HepG2 (cell line): Measurements from ENCODE around the gene SVIP. TPM values are rescaled to one million over a fixed set of nuclear protein-coding genes. Genes with fewer than 3 reads are reported as not detected.
A peak's percentile ranks its signal among the peaks of the same experiment; 100 is the strongest.

ENCODE experiments used
- ARID3A ChIP-seq: IDR thresholded peaks from 2 replicates; pipeline ENCODE4 v1.6.1; 2012; ENCODE audit warnings: low read depth, low read length, improper control_type of control experiment
- ARID5B ChIP-seq: IDR thresholded peaks from 2 replicates; pipeline ENCODE4 v1.4.0; 2020; ENCODE audit warnings: mild to moderate bottlenecking, missing genetic modification reagents
- CC2D1A ChIP-seq: sonication (generic); formaldehyde crosslinking; IDR thresholded peaks from 2 replicates; pipeline ENCODE4 v1.8.1; 2023; ENCODE audit warnings: mild to moderate bottlenecking, missing genetic modification reagents
- DMTF1 ChIP-seq: sonication (generic); formaldehyde crosslinking; IDR thresholded peaks from 2 replicates; pipeline ENCODE4 v1.4.0; 2020; ENCODE audit warnings: mild to moderate bottlenecking, missing genetic modification reagents
- LCORL ChIP-seq, 2 experiments: fragments of 450-650 bp in 1 of 2; sonication (generic) in 1 of 2; formaldehyde crosslinking in 1 of 2; IDR thresholded peaks; 2 replicates each; pipeline versions ENCODE4 v1.5.0 to v1.6.1; 2017 to 2020; ENCODE audit warnings: antibody characterized with exemption in 1 of 2, missing genetic modification reagents in 1 of 2
- MATR3 ChIP-seq: sonication (generic); formaldehyde crosslinking; IDR thresholded peaks from 2 replicates; pipeline ENCODE4 v1.4.0; 2020; ENCODE audit warnings: missing genetic modification reagents
- MEIS1 ChIP-seq: sonication (generic); formaldehyde crosslinking; IDR thresholded peaks from 2 replicates; pipeline ENCODE4 v1.9.0; 2021; ENCODE audit warnings: mild to moderate bottlenecking, missing genetic modification reagents, moderate library complexity, borderline replicate concordance
- MLX ChIP-seq: IDR thresholded peaks from 2 replicates; pipeline ENCODE4 v1.6.1; 2016
- PBX3 ChIP-seq: sonication (generic); formaldehyde crosslinking; IDR thresholded peaks from 2 replicates; pipeline ENCODE4 v1.8.1; 2023; ENCODE audit warnings: missing genetic modification reagents, inconsistent platforms, borderline replicate concordance
- SOX5 ChIP-seq: IDR thresholded peaks from 2 replicates; pipeline ENCODE4 v1.6.1; 2016; ENCODE audit warnings: borderline replicate concordance
- ZBTB14 ChIP-seq: sonication (generic); formaldehyde crosslinking; IDR thresholded peaks from 2 replicates; pipeline ENCODE4 v1.4.0; 2020; ENCODE audit warnings: missing genetic modification reagents
- ZNF207 ChIP-seq: fragments of 450-650 bp; IDR thresholded peaks from 2 replicates; pipeline ENCODE4 v1.6.1; 2016; ENCODE audit warnings: antibody characterized with exemption, borderline replicate concordance
- ZNF225 ChIP-seq: sonication (generic); formaldehyde crosslinking; IDR thresholded peaks from 2 replicates; pipeline ENCODE4 v1.4.0; 2020; ENCODE audit warnings: mild to moderate bottlenecking, missing genetic modification reagents
- ZNF781 ChIP-seq: sonication (generic); formaldehyde crosslinking; IDR thresholded peaks from 2 replicates; pipeline ENCODE4 v1.5.1; 2020; ENCODE audit warnings: borderline replicate concordance, mild to moderate bottlenecking, missing genetic modification reagents; ENCODE audit errors: not compliant biosample characterization
- ZZZ3 ChIP-seq: sonication (generic); formaldehyde crosslinking; IDR thresholded peaks from 2 replicates; pipeline ENCODE4 v1.4.0; 2020; ENCODE audit warnings: missing genetic modification reagents, mild to moderate bottlenecking, borderline replicate concordance
- polyA plus RNA-seq, 8 experiments: library from polyadenylated mRNA; depleted of rRNA in 3 of 8; stranded (reverse) in 7 of 8; unstranded in 1 of 8; fragments of >200 nt; fragmentation: Illumina TruSeq in 4 of 8; extraction: Trizol in 4 of 8; gene quantifications; 2 replicates each; pipeline versions ENCODE4 v1.2.1 to v1.2.3, GENCODE V29; 2011 to 2016; ENCODE audit warnings: low read depth in 4 of 8, missing spikeins in 1 of 8, mixed read lengths in 1 of 8; ENCODE audit not compliant: insufficient read depth in 1 of 8
- total RNA-seq, 5 experiments: library from RNA; depleted of rRNA; stranded (reverse); fragments of >200 nt; fragmentation: Illumina TruSeq; extraction: Trizol; gene quantifications; 2 replicates each; pipeline ENCODE4 v1.2.3, GENCODE V29; 2016; ENCODE audit warnings: low read depth in 1 of 5

SVIP gene
- total and polyA plus RNA-seq, 2 of the 13 experiments (the other 11 are each of a cell fraction or from before 2014, with no cell fraction given): 6.3 to 27.2 TPM

GRCh38 chr11:22875869-22876473, 46.4 kb upstream of the SVIP start (continued):
- TF ChIP-seq DMTF1 (no peak), MATR3 (no peak), PBX3 (CRISPR knock-in tag) (no peak), MEIS1 (CRISPR knock-in tag) (no peak), LCORL (IDR thresholded peaks at IDR 0.05) (no peak), LCORL (CRISPR knock-in tag; IDR thresholded peaks at IDR 0.05) (no peak), ARID3A (peak; percentile 69; the same call in 1 of the 2 replicates), ZNF225 (CRISPR knock-in tag) (no peak), SOX5 (CRISPR knock-in tag) (0 out of 2 replicates have a peak, but pooled peaks have one; percentile 16), MLX (CRISPR knock-in tag) (no peak), ZNF207 (no peak), ZNF781 (CRISPR knock-in tag) (no peak), ARID5B (CRISPR knock-in tag) (peak; percentile 27; the same call in 1 of the 2 replicates), ZBTB14 (CRISPR knock-in tag) (no peak), ZZZ3 (no peak), CC2D1A (CRISPR knock-in tag) (no peak)
